ENCODE measurements around the gene GDF10. TPM values are rescaled to one million over a fixed set of nuclear protein-coding genes. Genes with fewer than 3 reads are reported as not detected.

GDF10 gene
- total RNA-seq, 2 experiments from 2014 or later: 0.16 to 0.22 TPM

DNA sequence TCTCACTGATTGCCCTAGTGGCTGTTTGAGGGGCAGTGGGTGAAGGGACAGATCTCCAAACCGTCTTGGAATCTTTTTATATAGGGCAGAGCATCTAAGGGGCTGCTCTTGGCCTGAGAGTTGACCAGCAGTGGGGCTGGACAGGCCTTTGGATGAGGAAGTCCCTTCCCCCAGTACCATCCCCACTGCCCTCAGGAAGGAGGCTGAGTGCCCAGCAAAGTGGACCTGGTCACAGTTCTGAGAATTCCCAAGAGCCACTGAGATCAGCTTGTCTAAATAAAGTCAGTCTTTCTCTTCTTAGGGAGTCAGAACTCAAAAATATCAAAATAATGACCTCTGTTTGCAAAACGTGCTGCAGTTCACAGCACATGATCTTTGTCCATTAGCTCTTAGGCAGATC lies 5.6 kb downstream of the GDF10 start:
- ChIA-PET POLR2A (no interaction called here), CTCF (no interaction called here)
- TF ChIP-seq, protein P1, sequence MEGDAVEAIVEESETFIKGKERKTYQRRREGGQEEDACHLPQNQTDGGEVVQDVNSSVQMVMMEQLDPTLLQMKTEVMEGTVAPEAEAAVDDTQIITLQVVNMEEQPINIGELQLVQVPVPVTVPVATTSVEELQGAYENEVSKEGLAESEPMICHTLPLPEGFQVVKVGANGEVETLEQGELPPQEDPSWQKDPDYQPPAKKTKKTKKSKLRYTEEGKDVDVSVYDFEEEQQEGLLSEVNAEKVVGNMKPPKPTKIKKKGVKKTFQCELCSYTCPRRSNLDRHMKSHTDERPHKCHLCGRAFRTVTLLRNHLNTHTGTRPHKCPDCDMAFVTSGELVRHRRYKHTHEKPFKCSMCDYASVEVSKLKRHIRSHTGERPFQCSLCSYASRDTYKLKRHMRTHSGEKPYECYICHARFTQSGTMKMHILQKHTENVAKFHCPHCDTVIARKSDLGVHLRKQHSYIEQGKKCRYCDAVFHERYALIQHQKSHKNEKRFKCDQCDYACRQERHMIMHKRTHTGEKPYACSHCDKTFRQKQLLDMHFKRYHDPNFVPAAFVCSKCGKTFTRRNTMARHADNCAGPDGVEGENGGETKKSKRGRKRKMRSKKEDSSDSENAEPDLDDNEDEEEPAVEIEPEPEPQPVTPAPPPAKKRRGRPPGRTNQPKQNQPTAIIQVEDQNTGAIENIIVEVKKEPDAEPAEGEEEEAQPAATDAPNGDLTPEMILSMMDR (IDR thresholded peaks at IDR 0.05): no peak
- peaks cover 4% of the 10 kb centered on the region in 2 experiments for H3K27me3 ChIP-seq (ENCODE audit: control insufficient read depth in 1 of 2, insufficient read depth in 2 of 2, low read length in 2 of 2)
- no peak for DNase-seq
- peaks cover 60% of the 10 kb centered on the region for H3K4me1 Mint-ChIP-seq (ENCODE audit: low read depth)
- H3K36me3 ChIP-seq (ENCODE audit: insufficient read depth, low read length): no peaks in the 10 kb centered on the region
- H3K27me3 Mint-ChIP-seq: peaks cover 5% of the 10 kb centered on the region
- H3K9me3 ChIP-seq (ENCODE audit: control insufficient read depth in 1 of 2, insufficient read depth in 1 of 2, low read length in 2 of 2): no peaks in the 10 kb centered on the region
- H3K27ac ChIP-seq (ENCODE audit: low read depth in 1 of 2, low read length in 2 of 2): no peak overlapping the region
- peaks cover 54% of the 10 kb centered on the region for H3K4me1 ChIP-seq (ENCODE audit: insufficient read depth, low read length)
- H3K4me3 Mint-ChIP-seq: no peak overlapping the region
- no peak for ATAC-seq (ENCODE audit: poor library complexity)
- H3K9me3 Mint-ChIP-seq: no peaks in the 10 kb centered on the region
- no peaks in the 10 kb centered on the region for H3K36me3 Mint-ChIP-seq (ENCODE audit: low read depth)
- no peak overlapping the region for H3K27ac Mint-ChIP-seq
- H3K4me3 ChIP-seq (ENCODE audit: low read length): no peak overlapping the region
- intact Hi-C loops (cut with DNase I, micrococcal nuclease): loop anchor here in 1 of 2 experiments (5.0 kb wide), 3 partner anchors 33 to 138 kb away; no protein-coding TSS in a partner anchor

DNA sequence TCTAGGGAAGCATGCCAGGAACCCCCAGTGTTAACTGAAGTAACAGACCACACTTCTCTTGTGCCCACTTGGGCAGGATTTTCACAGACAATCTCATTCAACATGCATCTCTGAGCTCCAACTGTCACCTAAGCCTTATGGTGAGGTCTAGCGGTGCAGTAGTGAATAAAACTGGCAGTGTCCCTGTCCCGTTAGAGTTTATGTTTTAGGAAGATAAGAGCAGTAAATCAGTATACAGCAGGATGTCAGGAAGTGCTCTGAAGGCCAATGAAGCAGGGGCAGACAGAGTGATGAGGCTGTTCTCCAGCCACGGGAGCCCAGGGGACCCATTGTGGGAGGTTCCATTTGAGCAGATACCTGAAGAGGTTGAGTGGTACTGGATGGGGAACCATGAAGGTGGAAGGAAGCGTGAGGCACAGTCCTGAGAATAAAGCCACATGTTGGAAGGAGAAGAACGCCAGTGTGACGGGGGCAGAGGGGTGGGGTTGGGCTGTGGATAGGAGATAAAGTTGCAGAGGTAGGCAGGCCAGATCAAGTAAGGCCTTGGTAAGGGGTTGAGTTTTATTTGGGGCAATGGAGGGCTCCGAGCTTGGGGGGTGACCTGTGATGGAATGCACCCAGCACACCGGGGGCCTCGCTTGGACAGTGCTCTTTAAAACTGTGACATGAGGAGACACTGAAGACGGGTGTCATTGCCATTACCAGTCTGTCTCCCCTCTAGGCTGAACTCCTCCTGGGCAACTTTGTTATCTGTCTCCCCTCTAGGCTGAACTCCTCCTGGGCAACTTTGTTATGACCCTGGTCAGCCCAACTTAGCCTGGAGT lies 6.6 kb downstream of the GDF10 start:
- POLR2A ChIA-PET: no interaction called here

DNA sequence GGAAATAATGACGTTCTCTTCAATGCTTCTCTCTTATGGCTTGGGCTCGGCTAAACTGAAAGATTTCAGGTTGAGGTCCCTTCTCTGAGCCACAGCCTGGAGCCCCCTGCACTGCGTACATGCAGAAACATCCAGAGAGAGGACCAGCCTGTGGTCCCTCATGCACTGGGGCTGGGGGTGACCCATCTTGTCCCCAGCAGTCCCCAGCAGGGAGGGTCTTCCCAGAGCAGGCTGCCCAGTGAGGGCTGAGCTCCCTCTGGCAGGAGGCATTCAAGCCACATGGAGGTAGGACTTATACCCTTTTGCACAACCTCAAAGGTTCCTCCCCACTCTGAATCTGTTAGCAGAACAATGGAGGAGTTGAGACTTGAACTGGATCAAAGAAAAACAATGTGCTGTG lies 7.4 kb downstream of the GDF10 start:
- peaks cover 63% of the 10 kb centered on the region for H3K4me1 Mint-ChIP-seq (ENCODE audit: low read depth)
- intact Hi-C loops (cut with DNase I, micrococcal nuclease): loop anchor here in 1 of 2 experiments (5.0 kb wide), 3 partner anchors 35 to 140 kb away; no protein-coding TSS in a partner anchor

More for the DNA sequence above, 6.6 kb downstream of the GDF10 start:
- Histone ChIP-seq H3K36me3 (ENCODE audit: insufficient read depth, low read length) (no peaks in the 10 kb centered on the region), H3K27ac (ENCODE audit: low read depth in 1 of 2, low read length in 2 of 2) (no peak overlapping the region), H3K27me3 (ENCODE audit: control insufficient read depth in 1 of 2, insufficient read depth in 2 of 2, low read length in 2 of 2) (no peaks in the 10 kb centered on the region), H3K4me1 (ENCODE audit: insufficient read depth, low read length) (peaks cover 54% of the 10 kb centered on the region), H3K9me3 (ENCODE audit: control insufficient read depth in 1 of 2, insufficient read depth in 1 of 2, low read length in 2 of 2) (no peaks in the 10 kb centered on the region), H3K4me3 (ENCODE audit: low read length) (no peak overlapping the region)
- Mint-ChIP-seq H3K27ac (no peak overlapping the region), H3K9me3 (no peaks in the 10 kb centered on the region), H3K27me3 (no peaks in the 10 kb centered on the region), H3K4me3 (no peak overlapping the region), H3K36me3 (ENCODE audit: low read depth) (no peaks in the 10 kb centered on the region), H3K4me1 (ENCODE audit: low read depth) (peaks cover 64% of the 10 kb centered on the region)
- ATAC-seq (ENCODE audit: poor library complexity) (no peak), DNase-seq (no peak)
- intact Hi-C loops (cut with DNase I, micrococcal nuclease): loop anchor here in 1 of 2 experiments (5.0 kb wide), 3 partner anchors 34 to 139 kb away; no protein-coding TSS in a partner anchor
- CTCF ChIA-PET: no interaction called here
- TF ChIP-seq, protein P1 (IDR thresholded peaks at IDR 0.05): no peak

More for the DNA sequence above, 7.4 kb downstream of the GDF10 start:
- Histone ChIP-seq H3K4me1 (ENCODE audit: insufficient read depth, low read length) (peaks cover 57% of the 10 kb centered on the region), H3K27ac (ENCODE audit: low read depth in 1 of 2, low read length in 2 of 2) (no peak overlapping the region), H3K27me3 (ENCODE audit: control insufficient read depth in 1 of 2, insufficient read depth in 2 of 2, low read length in 2 of 2) (no peaks in the 10 kb centered on the region), H3K36me3 (ENCODE audit: insufficient read depth, low read length) (no peaks in the 10 kb centered on the region), H3K4me3 (ENCODE audit: low read length) (no peak overlapping the region), H3K9me3 (ENCODE audit: control insufficient read depth in 1 of 2, insufficient read depth in 1 of 2, low read length in 2 of 2) (no peaks in the 10 kb centered on the region)
- no peak overlapping the region for H3K27ac Mint-ChIP-seq
- no peaks in the 10 kb centered on the region for H3K27me3 Mint-ChIP-seq
- CTCF ChIA-PET: no interaction called here
- no peaks in the 10 kb centered on the region for H3K9me3 Mint-ChIP-seq
- TF ChIP-seq, protein P1 (IDR thresholded peaks at IDR 0.05): no peak
- DNase-seq (no peak), ATAC-seq (ENCODE audit: poor library complexity) (no peak)
- POLR2A ChIA-PET: no interaction called here
- H3K4me3 Mint-ChIP-seq: no peak overlapping the region
- H3K36me3 Mint-ChIP-seq (ENCODE audit: low read depth): no peaks in the 10 kb centered on the region
